Endothelial cell of hepatic sinusoid (primary cell): Measurements from ENCODE around the gene PRRC1.

ENCODE experiments used
- in situ Hi-C: cut with HindIII; loops from 2 replicates; pipeline ENCODE4 v1.10.0; 2017; ENCODE audit warnings: low sequenced_read_pairs

Gene PRRC1

GRCh38 chr5:127574852-127575679, 57.6 kb downstream of the PRRC1 start:
- in situ Hi-C loops: no loop called here

GRCh38 chr5:127577458-127577857, 60.0 kb downstream of the PRRC1 start:
- in situ Hi-C loops: no loop called here

DNA sequence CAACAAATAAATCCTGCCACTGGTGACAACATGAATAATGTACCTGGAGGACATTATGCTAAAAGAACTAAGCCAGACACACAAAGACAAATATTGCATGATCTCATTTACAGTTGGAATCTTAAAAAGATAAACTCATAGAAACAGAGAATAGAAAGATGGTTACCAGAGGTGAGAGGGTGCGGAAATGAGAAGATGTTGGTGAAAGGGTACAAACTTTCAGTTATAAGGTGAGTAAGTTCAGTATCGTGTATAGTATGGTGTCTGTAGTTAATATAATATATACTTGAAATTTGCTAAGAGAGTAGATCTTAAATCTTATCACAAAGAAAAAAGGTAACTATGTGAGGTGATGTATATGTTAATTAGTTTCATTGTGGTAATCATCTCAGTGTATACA, 63.3 kb downstream of the PRRC1 start:
- in situ Hi-C loops: no loop called here

- in situ Hi-C loops: no loop called here
These were observed 64.0 kb downstream of the PRRC1 start for GRCh38 chr5:127581450-127581849.

DNA sequence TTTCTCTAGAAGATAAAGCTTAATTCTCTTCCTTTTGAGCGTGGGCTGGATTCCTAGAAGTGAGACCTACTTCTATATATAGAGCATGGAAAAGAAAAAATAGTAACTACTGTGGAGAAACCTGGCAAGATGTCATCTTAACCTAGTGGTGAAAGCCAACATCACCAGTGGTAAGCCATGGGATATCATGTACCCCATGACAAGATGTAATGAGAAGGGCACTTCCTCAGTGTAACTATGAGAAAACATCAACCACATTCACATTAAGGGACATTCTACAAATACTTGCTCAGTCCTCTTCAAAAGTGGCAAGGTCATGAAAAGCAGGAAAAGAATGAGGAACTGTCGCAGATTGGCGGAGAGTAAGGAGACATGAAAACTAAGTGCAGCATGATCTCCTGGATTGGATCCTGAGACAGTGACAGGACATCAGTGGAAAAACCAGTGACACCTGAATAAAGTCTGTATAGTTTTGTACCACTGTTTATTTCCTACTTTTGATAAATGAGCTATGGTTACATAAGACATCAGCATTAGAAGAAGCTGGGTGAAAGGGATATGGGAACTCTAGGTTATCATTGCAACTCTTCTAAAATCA, 65.4 kb downstream of the PRRC1 start:
- in situ Hi-C loops: no loop called here

- in situ Hi-C loops: no loop called here
These were observed 66.4 kb downstream of the PRRC1 start for GRCh38 chr5:127583866-127584265.

DNA sequence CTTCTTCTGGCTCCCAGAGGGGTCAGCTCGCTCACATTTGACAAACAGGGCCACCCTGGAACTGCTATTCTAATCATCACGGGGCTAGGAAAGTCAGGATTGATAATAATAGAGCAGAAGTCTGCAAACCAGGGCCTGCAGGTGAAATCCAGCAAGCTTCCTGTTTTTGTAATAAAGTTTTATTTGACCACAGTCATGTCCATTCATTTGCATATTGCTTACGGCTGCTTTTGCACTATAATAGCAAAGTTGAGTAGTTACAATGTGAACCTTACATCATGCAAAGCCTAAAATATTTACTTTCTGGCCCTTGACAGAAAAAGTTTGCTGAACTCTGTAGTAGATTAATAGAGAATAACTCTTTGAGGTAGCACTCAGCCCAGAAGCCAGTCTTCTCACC, 68.2 kb downstream of the PRRC1 start:
- in situ Hi-C loops: no loop called here

DNA sequence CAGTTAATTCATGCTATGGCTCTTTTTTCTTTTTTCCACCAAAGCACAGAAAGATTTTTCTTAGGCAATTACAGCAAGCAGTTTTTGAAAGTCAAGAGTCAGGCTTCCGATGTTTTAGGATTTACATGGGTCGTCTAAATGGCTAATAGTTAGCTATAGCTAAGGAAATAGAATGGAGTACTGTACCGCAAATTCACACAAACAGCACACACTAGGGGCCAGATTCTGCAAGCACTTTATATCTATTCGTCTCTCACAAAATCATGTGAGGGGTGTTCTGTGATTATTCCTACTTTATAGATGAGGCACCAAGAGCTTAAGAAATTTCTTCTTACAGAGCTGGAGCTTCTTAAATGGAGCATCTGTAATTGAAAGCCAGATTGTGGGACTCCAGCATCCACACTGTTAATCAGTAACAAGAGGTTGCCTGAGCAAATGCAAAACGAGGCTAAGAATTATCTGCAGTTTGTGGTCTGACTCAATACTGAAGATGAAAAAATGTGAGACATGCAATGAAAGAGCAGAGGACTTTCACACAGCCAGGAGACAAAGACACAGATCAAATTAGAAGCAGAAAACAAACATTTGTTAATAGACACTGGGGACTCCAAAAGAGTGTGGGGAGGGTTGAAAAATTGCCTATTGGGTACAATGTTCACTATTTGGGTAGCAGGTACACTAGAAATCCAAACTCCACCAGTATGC, 68.8 kb downstream of the PRRC1 start:
- in situ Hi-C loops: no loop called here

GRCh38 chr5:127586811-127587210, 69.4 kb downstream of the PRRC1 start:
- in situ Hi-C loops: no loop called here

DNA sequence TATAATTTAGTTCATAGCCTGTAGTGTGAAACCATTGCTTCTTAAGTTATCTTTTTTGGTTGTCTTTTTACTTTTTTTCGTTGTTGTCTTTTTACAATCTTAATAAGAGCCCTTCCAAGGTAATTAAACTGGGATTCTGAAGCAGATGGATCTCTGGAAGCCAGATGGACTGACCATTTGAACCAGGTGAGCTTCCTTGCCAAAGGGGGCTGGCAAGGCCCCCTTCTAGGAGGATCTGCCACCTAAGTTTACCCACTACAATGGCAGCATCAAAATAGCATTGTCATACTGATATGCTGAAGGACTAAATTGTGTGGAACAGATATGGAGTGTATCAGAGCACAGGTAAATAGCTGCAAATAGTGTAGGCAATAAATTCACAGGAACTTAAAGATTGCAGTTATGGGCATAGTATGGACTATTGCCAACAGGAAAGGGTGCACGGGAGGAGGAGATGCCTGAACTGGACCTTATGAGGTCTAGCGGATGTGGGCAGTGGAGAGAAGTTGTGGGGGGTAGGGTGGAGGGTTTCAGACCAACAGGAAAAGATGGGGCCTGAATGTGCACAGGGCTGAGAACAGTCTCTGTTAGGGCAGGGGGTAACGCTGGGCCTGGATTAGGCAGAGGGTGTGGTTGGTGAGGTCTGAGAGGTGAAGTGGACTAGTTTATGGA, 69.9 kb downstream of the PRRC1 start:
- in situ Hi-C loops: no loop called here

- in situ Hi-C loops: no loop called here
These were observed 70.9 kb downstream of the PRRC1 start for GRCh38 chr5:127588368-127588767.

- in situ Hi-C loops: no loop called here
These were observed 72.0 kb downstream of the PRRC1 start for GRCh38 chr5:127589309-127590030.

DNA sequence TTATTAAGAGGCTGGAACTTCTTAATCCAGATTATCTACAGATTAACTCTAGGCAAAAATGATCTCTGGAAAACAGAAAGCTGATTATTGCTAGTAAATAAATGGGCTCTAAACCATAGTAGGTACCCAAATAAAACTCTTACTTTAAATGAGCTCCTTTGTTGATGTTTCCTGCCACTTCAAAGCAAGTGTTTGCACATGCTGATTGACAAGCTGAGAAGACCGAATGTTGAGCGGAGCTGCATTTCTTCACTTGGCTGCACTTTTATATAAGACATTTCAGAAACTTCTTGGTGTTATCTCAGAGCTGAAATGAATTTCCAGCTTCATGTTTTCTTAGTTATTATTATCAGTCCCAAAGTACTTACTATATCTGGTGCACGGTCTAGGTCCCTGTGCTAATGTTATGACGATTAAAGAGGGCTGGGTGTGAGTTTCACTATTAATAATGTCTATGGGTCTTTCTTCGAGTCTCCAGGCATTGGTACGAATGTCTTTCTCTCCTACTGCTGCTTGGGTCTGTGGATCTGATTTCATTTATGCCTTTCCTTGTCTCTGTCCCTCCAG, 72.8 kb downstream of the PRRC1 start:
- in situ Hi-C loops: no loop called here

GRCh38 chr5:127595484-127596368, 78.3 kb downstream of the PRRC1 start:
- in situ Hi-C loops: no loop called here

GRCh38 chr5:127596501-127596900, 79.1 kb downstream of the PRRC1 start:
- in situ Hi-C loops: no loop called here

GRCh38 chr5:127599320-127599719, 81.9 kb downstream of the PRRC1 start:
- in situ Hi-C loops: no loop called here

- in situ Hi-C loops: loop anchor here (5.0 kb wide), 1 partner anchor 33 kb away; no protein-coding TSS in a partner anchor
These were observed 82.4 kb downstream of the PRRC1 start for GRCh38 chr5:127599847-127600246.

DNA sequence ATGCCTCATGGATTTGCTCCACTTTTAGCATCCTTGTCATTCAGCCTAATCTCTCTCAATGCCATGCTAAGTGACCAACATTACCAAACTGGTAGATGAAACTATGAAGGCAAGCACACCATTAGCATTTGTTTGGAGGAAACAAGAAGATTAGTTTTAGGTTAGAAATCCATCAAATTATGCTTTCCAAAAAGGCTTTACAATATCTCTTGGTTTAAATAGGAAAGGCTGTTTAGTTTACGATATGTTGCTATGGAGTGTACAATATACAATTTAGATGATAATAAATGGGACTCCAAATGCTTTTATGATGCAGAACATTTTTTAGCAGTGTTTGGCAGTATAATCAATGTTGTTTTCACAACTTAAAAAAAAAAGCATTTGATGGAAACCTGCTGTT, 83.7 kb downstream of the PRRC1 start:
- in situ Hi-C loops: loop anchor here (5.0 kb wide), 1 partner anchor 34 kb away; no protein-coding TSS in a partner anchor

DNA sequence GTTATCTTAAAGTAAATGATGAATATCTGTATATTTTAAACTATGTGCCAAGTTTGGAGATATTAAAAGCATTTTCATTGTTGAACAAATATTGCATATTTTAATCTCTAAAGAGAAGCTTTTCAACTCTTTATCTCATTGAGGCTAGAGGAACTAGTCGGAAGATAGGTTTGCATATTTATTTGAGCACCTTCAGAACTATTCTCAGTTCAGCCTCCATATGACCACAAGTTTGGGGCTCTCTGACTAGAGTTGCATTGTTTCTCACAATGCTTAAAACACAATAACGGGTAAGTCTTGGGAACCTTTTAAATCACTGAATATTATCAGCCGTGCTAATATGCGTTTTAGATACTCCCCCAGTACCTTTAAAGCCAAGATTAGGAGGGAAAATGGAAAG, 84.2 kb downstream of the PRRC1 start:
- in situ Hi-C loops: loop anchor here (5.0 kb wide), 1 partner anchor 34 kb away; no protein-coding TSS in a partner anchor
